ENCODE results near the gene PDE6H. TPM values are rescaled to one million over a fixed set of nuclear protein-coding genes. Genes with fewer than 3 reads are reported as not detected.
A peak's percentile ranks its signal among the peaks of the same experiment; 100 is the strongest.

Gene PDE6H
- total and polyA plus RNA-seq, 4 donors: 0.08 to 0.88 TPM; not detected in 2

DNA sequence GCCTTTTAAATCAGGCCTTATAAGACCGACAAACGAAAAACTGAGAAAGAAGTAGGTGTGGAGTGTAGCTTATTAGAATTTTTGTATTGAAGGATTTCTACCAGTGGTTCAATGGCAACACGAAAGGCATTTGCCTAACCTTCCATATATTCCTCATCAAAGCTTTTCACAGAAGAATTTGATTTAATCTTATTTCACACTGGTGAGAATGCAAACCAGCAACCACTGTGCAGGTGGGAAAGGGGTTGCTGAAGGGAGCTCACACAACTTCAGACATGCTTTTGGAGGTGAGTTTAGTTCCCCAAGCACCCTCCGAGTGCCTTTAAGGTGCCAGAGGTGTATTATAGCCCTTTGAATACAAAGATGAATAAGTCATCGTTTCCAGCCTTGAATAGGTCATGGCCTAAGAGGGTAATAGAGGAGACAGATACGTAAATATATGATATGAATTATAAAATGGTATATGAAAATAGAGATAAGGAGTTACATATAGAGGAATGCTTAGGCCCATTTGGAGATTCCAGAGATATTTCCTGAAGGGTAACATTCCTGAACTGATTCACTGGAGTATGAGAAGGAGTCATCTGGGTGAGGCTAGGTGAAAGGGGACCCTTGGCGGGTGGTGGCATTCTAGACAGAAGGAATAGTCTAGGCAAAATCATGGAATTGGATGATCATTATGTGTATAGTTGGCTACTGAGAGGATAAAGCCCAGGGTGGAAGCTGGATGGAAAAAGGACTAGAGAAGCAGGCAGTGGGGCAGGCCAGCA lies 40.9 kb upstream of the PDE6H start:
- TF ChIP-seq, protein P1, sequence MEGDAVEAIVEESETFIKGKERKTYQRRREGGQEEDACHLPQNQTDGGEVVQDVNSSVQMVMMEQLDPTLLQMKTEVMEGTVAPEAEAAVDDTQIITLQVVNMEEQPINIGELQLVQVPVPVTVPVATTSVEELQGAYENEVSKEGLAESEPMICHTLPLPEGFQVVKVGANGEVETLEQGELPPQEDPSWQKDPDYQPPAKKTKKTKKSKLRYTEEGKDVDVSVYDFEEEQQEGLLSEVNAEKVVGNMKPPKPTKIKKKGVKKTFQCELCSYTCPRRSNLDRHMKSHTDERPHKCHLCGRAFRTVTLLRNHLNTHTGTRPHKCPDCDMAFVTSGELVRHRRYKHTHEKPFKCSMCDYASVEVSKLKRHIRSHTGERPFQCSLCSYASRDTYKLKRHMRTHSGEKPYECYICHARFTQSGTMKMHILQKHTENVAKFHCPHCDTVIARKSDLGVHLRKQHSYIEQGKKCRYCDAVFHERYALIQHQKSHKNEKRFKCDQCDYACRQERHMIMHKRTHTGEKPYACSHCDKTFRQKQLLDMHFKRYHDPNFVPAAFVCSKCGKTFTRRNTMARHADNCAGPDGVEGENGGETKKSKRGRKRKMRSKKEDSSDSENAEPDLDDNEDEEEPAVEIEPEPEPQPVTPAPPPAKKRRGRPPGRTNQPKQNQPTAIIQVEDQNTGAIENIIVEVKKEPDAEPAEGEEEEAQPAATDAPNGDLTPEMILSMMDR (IDR thresholded peaks at IDR 0.05; ENCODE audit: control extremely low read depth, extremely low read depth): no peak
- H3K4me3 ChIP-seq: no peak overlapping the region
- no peak overlapping the region for H3K27ac ChIP-seq (ENCODE audit: low read depth in 1 of 2, low read length in 1 of 2)
- no peak overlapping the region for H3K9ac ChIP-seq (ENCODE audit: insufficient read depth in 1 of 2, low read length in 2 of 2)
- H3K36me3 ChIP-seq (ENCODE audit: control insufficient read depth in 4 of 4, insufficient read depth in 4 of 4, low read length in 4 of 4): no peaks in the 10 kb centered on the region
- H3K9me3 ChIP-seq (ENCODE audit: control insufficient read depth in 4 of 4, insufficient read depth in 3 of 4, low read length in 3 of 4): no peaks in the 10 kb centered on the region
- no peak for DNase-seq
- ATAC-seq (ENCODE audit: insufficient read depth, low FRiP score): no peak
- H3K4me1 ChIP-seq (ENCODE audit: control insufficient read depth in 5 of 5, insufficient read depth in 5 of 5, low read length in 5 of 5): peaks cover 0 to 28% (median 9%) of the 10 kb centered on the region in 5 donors
- H3K27me3 ChIP-seq (ENCODE audit: control insufficient read depth in 3 of 3, insufficient read depth in 3 of 3, low read length in 2 of 3): no peaks in the 10 kb centered on the region
- WGBS, 2 donors: 95 to 96% methylated on average over 7 of the region's 7 CpGs

DNA sequence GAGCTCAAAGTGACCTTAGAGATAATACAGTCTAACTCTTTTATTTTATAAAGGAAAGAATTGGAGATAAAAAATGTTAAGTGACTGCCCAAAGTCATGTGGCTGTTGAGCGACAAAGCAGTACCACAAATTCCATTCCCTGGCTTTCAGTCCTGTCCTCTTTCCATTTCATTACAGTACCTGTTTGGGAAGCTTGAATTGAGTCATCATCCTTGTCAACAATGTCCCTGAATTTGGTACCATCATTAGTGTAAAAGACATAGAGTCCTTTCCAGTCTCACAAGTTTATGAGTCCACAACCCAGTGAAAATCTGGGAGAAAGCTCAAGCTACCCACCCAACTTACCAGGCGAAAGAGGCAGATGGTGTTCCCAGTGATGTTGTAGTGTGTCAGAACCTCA lies 38.3 kb upstream of the PDE6H start:
- Histone ChIP-seq H3K9ac (ENCODE audit: insufficient read depth in 1 of 2, low read length in 2 of 2) (no peak overlapping the region), H3K27me3 (ENCODE audit: control insufficient read depth in 3 of 3, insufficient read depth in 3 of 3, low read length in 2 of 3) (no peaks in the 10 kb centered on the region), H3K4me3 (no peak overlapping the region), H3K9me3 (ENCODE audit: control insufficient read depth in 4 of 4, insufficient read depth in 3 of 4, low read length in 3 of 4) (no peaks in the 10 kb centered on the region), H3K4me1 (ENCODE audit: control insufficient read depth in 5 of 5, insufficient read depth in 5 of 5, low read length in 5 of 5) (peaks cover 0 to 14% (median 0%) of the 10 kb centered on the region in 5 donors), H3K27ac (ENCODE audit: low read depth in 1 of 2, low read length in 1 of 2) (no peak overlapping the region), H3K36me3 (ENCODE audit: control insufficient read depth in 4 of 4, insufficient read depth in 4 of 4, low read length in 4 of 4) (no peaks in the 10 kb centered on the region)
- ATAC-seq (ENCODE audit: insufficient read depth, low FRiP score) (no peak), DNase-seq (no peak)
- TF ChIP-seq, protein P1 (IDR thresholded peaks at IDR 0.05; ENCODE audit: control extremely low read depth, extremely low read depth): no peak
- 98% methylated on average over 2 of the region's 2 CpGs for WGBS, 2 donors

DNA sequence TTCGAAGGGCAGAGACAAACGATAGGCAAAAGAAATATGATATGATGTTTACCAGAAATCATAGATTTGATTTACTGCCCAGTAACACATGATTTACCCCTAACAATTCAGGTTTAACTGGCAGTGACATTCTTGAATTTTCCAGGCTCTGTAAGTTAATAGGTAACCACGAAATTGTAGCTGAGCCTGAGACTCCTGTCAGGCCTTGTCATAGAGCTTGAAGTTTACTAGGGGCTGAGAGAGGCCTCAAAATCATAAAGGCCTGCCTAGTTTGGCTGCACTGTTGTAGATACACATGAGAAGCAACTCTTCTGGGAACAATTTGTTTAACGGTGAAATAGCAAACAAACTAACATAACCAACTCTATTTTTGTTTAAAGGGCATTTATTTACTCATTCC lies 37.8 kb upstream of the PDE6H start:
- WGBS, 2 donors: 62 to 85% methylated on average over 4 of the region's 4 CpGs
- peak; percentile 21 to 72 (median 44) for DNase-seq
- ATAC-seq (ENCODE audit: insufficient read depth, low FRiP score): no peak

More for the DNA sequence above, 37.8 kb upstream of the PDE6H start:
- TF ChIP-seq, protein P1 (IDR thresholded peaks at IDR 0.05; ENCODE audit: control extremely low read depth, extremely low read depth): no peak
- Histone ChIP-seq H3K27me3 (ENCODE audit: control insufficient read depth in 3 of 3, insufficient read depth in 3 of 3, low read length in 2 of 3) (no peaks in the 10 kb centered on the region), H3K4me1 (ENCODE audit: control insufficient read depth in 5 of 5, insufficient read depth in 5 of 5, low read length in 5 of 5) (peaks cover 0 to 13% (median 0%) of the 10 kb centered on the region in 5 donors), H3K4me3 (no peak overlapping the region), H3K27ac (ENCODE audit: low read depth in 1 of 2, low read length in 1 of 2) (no peak overlapping the region), H3K9ac (ENCODE audit: insufficient read depth in 1 of 2, low read length in 2 of 2) (no peak overlapping the region), H3K36me3 (ENCODE audit: control insufficient read depth in 4 of 4, insufficient read depth in 4 of 4, low read length in 4 of 4) (no peaks in the 10 kb centered on the region), H3K9me3 (ENCODE audit: control insufficient read depth in 4 of 4, insufficient read depth in 3 of 4, low read length in 3 of 4) (no peaks in the 10 kb centered on the region)

All from lung (tissue), 12 donors.